HG03196 (cell line): Measurements from ENCODE around the gene CIBAR2.
"Not testable (repeated sequence)": the region's sequence is repeated elsewhere in the genome, so short reads cannot be mapped to it uniquely, and the experiment has no call there.

Experiments used
- ATAC-seq: cut with Tn5 transposase; IDR thresholded peaks from one replicate; pipeline ENCODE4 v1.9.1; 2021; ENCODE audit not compliant: unreplicated experiment

The CIBAR2 gene

DNA sequence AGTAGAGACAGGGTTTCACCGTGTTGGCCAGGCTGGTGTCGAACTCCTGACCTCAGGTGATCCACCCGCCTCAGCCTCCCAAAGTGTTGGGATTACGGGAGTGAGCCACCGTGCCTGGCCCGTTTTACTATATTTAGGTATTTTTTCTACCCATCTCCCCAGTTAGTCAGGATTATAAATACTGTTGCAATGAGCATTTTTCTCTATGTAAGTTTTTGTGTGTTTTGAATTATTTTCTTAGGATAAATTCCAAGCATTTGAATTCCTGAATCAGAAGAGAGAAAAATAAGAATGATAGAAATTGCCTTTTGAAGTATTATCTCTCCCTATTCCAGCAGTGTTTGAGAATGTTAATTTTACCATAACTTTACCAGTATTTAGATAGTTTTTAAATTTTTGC is 48.1 kb downstream of the CIBAR2 start:
- ATAC-seq: no peak

GRCh38 chr16:85062845-85063244 is 49.4 kb downstream of the CIBAR2 start:
- no peak for ATAC-seq

- ATAC-seq: no peak
These were observed 49.9 kb downstream of the CIBAR2 start for GRCh38 chr16:85062323-85062722.

- no peak for ATAC-seq
These were observed 50.7 kb downstream of the CIBAR2 start for GRCh38 chr16:85061566-85061965.

GRCh38 chr16:85058909-85059308 is 53.4 kb downstream of the CIBAR2 start:
- no peak for ATAC-seq

DNA sequence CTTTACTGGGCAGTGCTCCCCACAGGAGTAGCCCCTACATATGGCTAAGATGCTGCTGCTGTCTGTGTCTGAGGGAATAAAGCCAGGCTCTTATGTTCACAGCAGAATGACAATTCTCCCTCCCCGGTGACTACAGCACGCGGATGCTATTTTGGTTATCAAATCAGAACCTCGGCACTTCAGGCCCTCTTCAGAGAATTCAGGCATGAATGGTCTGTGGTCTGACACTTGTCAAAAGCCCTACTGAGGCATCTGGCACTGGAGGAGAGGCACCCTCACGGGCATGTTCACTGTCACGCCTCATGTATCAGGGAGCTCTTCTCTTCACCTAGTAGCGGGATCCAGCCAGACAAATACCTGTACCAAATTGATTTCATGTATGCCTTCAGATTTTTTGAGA is 54.3 kb downstream of the CIBAR2 start:
- no peak for ATAC-seq

DNA sequence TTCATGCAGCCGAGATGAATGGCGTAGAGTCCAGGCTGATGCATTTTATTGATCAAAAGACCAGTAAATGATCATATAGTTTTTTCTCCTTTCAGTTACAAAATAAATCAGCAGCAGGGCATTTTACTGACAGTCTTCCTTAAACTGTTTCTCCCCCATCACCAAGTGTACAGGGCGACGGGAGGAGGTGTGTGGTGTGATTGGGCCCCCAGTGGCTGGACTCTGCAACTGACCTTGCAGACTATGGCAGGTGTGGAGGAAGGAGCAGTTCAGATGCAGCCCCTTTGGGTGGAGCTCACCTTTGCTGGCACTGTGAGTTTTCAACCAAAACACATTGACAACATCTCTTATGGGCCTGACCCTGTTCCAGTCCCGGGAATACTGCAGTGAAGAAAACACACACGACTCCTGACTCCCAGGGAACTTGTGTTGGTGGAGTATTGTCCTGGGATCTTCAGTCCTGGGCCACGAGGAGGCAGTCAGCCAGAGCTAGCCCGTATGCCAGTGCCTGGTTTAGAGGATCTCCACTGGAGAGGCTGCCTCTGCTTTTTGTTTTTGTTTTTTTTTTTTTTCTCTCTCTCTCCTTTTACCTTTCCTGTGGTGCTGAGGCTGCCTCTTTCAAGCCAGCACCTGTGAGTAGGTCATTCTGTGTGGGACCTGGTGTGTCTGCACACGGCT is 54.9 kb downstream of the CIBAR2 start:
- ATAC-seq: no peak

DNA sequence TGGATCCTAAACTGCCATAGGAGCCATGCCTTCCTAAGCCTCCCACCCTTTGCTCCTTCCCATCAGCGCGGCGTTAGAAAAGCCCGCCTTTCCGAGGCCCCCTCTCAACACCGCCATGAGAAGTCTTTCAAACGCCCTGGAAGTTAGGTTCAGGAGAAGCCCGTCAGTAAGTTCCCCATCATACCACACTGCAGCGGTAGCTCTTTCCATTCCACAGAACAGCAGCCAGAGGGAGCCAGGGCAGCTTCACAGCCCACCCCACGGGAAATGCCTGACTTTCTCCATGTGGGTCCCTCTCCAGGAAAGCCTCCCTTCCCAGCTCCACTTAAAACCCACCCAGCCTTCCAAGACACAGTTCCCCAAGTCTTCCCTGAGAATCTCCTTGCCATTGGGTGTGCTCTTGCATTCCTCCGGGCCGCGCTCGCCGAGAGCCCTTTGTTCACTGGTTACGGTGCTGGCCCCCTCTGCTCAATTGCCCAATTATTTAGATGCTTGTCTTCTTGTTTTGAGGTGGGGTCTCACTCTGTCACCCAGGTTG is 56.0 kb downstream of the CIBAR2 start:
- ATAC-seq: no peak

- peak; percentile 93 for ATAC-seq
These were observed 56.6 kb downstream of the CIBAR2 start for GRCh38 chr16:85055493-85056210.

DNA sequence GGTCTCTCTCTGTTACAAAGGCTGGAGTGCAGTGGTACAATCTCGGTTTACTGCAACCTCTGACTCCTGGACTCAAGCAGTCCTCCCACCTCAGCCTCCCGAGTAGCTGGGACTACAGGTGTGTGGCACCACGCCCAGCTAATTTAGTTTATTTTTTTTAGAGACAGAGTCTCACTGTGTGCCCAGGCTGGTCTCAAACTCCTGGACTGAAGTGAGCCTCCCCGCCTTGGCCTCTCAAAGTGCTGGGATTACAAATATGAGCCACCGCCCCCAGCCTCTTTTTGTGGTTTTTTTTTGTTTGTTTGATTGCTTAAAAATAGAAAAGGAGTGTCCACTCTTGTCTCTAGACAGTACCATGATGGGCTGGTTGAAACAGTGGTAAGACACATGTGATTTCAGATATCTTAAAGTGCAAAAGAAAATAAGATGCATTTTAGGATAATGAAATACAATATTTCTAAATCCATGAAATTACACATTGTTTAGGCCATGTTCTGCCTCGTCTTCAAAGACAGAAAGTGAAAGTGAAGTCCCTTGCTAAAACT is 57.3 kb downstream of the CIBAR2 start:
- ATAC-seq: no peak

DNA sequence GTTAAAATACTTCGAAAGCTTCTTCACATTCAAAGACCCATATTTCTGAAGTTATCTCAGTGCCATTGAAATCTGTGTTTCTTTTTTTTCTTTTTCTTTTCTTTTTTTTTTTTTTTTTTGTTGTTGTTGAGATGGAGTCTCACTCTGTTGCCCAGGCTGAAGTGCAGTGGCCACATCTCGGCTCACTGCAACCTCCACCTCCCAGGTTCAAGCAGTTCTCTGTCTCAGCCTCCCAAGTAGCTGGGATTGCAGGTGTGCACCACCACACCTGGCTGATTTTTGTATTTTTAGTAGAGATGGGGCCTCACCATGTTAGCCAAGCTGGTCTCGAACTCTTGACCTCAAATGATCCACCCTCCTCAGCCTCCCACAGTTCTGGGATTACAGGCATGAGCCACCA is 58.0 kb downstream of the CIBAR2 start:
- ATAC-seq: not testable (repeated sequence)

DNA sequence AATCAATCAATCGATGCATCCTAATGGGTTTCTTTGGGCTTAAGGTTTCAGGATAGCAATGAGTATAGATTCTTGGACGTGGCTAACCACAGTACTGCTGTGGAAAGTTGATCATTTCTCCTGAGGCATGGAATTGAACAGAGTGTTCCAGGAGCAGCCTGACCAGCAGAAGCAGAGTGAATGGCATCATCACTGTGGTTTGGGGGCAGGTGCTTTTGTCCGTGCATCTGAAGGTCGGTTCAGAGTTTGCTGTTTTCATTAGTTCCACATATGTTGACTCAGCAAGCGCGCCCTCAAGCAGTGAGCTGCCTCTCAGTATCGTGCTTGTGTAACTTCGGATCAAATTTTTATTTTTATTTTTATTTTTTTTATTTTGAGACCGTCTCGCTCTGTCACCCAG is 59.7 kb downstream of the CIBAR2 start:
- ATAC-seq: no peak

GRCh38 chr16:85051683-85052082 is 60.6 kb downstream of the CIBAR2 start:
- no peak for ATAC-seq

DNA sequence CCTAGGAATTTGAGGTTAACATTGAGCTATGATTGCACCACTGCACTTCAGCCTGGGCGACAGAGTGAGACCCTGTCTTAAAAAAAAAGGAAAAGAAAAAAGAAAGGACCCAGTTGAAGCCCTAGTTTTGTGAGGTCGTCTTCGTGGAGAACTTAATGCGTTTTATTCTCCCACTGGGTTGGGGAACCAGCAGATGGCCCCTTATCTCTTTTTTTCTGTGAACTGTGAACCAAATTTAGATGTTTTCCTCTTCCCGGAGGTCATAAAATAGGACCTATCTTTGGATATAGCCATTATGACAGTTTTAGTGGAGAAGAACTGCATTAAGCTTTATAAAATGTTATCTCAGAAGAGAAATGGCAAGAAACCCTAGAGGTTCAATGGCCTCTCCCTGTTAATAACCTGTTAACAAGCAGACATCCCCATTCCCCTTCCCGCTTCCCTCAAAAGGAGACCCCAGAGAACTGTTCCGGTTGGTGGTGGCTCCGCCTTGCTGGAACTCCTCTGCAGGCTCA is 61.1 kb downstream of the CIBAR2 start:
- no peak for ATAC-seq

DNA sequence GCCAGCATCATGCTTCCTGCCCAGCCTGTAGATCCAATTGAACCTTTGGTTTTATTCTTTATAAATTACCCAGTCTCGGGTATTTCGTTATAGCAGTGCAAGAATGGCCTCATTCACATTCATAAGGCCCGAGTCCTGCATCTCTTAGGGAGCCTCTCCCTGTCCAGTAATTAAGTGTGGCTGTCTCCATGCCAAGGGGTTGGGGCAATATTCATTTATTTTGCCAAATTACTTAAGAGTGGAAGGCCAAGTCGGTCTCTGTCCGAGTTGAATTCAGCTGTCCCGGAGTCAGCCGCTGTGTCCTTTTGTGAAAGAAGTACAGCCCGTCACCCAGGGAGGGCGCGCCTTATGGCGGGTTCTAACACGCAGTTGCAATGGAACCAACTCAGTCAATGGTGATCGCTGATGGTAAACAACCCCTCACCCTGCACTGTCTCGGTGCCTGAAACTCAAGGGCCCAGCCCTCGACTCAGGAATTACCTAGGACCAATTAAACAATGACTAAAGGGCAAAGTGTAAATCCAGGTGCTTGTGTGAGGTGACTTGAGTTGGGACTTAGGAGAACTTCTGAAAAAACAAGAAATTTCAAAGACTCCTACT is 62.5 kb downstream of the CIBAR2 start:
- ATAC-seq: no peak

GRCh38 chr16:85048921-85049562 is 63.2 kb downstream of the CIBAR2 start:
- ATAC-seq: no peak
